Prostate gland (tissue), 2 donors: ENCODE measurements around the gene TCIRG1.
"Not testable (repeated sequence)": the region's sequence is repeated elsewhere in the genome, so short reads cannot be mapped to it uniquely, and the experiment has no call there.

Source experiments
- CTCF ChIP-seq, 4 experiments: fragments of 200-600 bp in 2 of 4; fragments of 450-650 bp in 2 of 4; sonication (generic) in 2 of 4; IDR thresholded peaks; 1 replicate in 3 of 4; 2 replicates in 1 of 4; pipeline ENCODE4 v1.5.1; 2016 to 2019; ENCODE audit warnings: antibody characterized with exemption in 4 of 4, mild to moderate bottlenecking in 2 of 4, moderate library complexity in 2 of 4
- POLR2A ChIP-seq: fragments of 450-650 bp; IDR thresholded peaks from one replicate; pipeline ENCODE4 v1.6.1; 2016; ENCODE audit warnings: antibody characterized with exemption, mild to moderate bottlenecking
- POLR2AphosphoS5 ChIP-seq: sonication (generic); formaldehyde crosslinking; IDR thresholded peaks from one replicate; pipeline ENCODE4 v1.6.1; 2017; ENCODE audit warnings: antibody characterized with exemption

- not testable (repeated sequence) for TF ChIP-seq CTCF (IDR thresholded peaks at IDR 0.05); POLR2A; POLR2AphosphoS5
These were observed 44.4 kb upstream of the TCIRG1 start for GRCh38 chr11:67994387-67994786.
